Left cardiac atrium (tissue), 4 donors: ENCODE results near the gene SLC2A1. TPM values are rescaled to one million over a fixed set of nuclear protein-coding genes. Genes with fewer than 3 reads are reported as not detected.
"Not testable (repeated sequence)": the region's sequence is repeated elsewhere in the genome, so short reads cannot be mapped to it uniquely, and the experiment has no call there.

Source experiments
- ATAC-seq, 2 donors: fragments of 200-7000 bp; cut with Tn5 transposase; one replicate each; pipeline ENCODE4 v1.9.1; 2020; ENCODE audit warnings: mild to moderate bottlenecking in 2 of 2, moderate library complexity in 2 of 2
- DNase-seq: peaks from one replicate; pipeline ENCODE4 v3.0.0-alpha.2; 2020
- intact Hi-C, 2 donors: fragments of 100-400 bp; cut with DNase I; formaldehyde crosslinking; loops; one replicate each; pipeline versions ENCODE4 v1.14.1 to v1.15.1; 2022 to 2023
- total RNA-seq, 2 donors: library from RNA; stranded (reverse); fragmentation: NEBNext Ultra II Directional; extraction: Animal tissue kit (Norgen Biotek cat#: 25700); gene quantifications; one replicate each; pipeline ENCODE4 v1.2.1, GENCODE V29; 2021
- donor health status: DM: no; HTN: yes; CAD: no.
- donor health status: DM: no; HTN: yes; CAD: no; lungs with severe emphysema.
- donor health status: DM: yes; HTN: yes; CAD: no.
- donor health status: Dilated cardiomyopathy.

SLC2A1 gene
- total RNA-seq, 2 donors from 2014 or later = 10.9 to 12.9 TPM

DNA sequence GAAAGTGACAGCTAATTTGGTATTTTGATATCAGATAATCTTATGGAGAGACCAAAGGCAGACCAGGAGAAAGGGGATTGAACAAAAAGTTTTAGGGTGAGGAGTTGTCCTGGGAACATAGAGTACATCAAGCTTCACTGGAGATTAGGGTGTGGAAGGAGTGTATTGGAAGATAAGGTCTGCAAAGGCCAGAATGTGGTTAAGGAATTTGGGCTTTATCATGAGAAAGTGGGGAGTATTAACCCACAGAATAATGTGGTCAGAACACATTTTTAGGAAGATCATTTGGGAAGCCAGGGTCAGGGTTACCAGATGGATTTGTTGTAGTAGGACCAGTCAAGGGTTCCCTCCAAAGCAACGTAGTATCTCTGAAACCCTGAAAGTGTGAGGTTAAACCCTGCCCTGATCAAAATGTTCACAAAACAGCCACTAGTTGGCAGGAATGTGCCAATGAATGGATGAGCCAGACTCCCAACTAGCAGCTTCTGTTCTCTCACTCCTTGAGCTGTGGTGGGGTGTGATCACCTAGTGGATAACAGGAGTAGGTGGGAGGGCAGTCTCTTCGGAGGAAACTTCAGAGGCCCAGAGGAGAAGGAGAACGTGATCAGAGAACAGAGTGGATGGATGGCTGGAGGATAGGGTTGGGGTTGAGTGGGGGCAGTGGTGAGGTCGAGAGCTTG, 35.8 kb downstream of the SLC2A1 start:
- DNase-seq (no peak), ATAC-seq (peak; percentile 32 to 46)
- intact Hi-C loops = no loop called here

GRCh38 chr1:42921769-42922168, 36.9 kb downstream of the SLC2A1 start:
- ATAC-seq (no peak), DNase-seq (no peak)
- intact Hi-C loops = no loop called here

DNA sequence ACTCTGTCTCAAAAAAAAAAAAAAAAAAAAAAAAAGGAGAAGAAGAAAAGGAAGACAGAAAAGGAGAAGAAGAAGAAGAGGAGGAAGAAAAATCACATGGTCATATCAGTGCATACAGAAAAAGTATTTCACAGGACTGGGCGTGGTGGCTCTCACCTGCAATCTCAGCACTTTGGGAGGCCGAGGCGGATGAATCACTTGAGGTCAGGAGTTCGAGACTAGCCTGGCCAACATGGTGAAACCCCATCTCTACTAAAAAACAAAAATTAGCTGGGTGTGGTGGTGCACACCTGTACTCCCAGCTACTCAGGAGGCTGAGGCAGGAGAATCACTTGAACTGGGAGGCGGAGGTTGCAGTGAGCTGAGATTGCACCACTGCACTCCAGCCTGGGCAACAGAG, 39.0 kb downstream of the SLC2A1 start:
- not testable (repeated sequence) for ATAC-seq, DNase-seq
- intact Hi-C loops = loop anchor here in 1 of 2 donors (5.0 kb wide), 1 partner anchor 142 kb away; no protein-coding TSS in a partner anchor

DNA sequence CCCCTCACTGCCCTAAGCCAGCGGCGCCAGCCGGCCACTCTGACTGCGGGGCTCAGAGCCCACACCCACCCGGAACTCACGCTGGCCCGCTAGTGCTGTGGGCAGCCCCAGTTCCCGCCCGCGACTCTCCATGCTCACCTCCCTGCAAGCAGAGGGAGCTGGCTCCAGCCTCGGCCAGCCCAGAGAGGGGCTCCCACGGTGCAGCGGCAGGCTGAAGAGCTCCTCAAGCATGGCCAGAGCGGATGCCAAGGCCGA, 41.5 kb downstream of the SLC2A1 start:
- intact Hi-C loops = loop anchor here in 1 of 2 donors (5.0 kb wide), 1 partner anchor 140 kb away; no protein-coding TSS in a partner anchor

DNA sequence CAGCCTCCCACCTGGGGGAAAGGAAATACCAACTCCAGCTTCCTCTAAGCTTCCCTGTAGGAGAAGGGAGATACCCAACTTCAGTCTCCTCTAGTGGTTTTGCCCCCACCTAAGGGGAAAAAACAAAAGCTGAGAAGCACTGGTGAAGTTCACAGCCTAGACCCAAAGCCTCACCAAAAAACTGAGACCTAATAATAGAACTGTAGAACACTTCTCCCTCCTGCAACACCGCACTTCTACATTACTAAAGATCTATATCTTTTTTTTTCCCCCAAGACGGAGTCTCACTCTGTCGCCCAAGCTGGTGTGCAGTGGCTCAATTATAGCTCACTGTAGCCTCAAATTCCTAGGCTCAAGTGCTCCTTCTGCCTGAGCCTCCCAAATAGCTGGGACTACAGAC, 43.2 kb downstream of the SLC2A1 start:
- intact Hi-C loops = loop anchor here (2.0 to 5.0 kb wide), 2 partner anchors 138 to 157 kb away; no protein-coding TSS in a partner anchor
- ATAC-seq = no peak

More for the DNA sequence above, 41.5 kb downstream of the SLC2A1 start:
- ATAC-seq (no peak), DNase-seq (no peak)

GRCh38 chr1:42914092-42914627, 44.5 kb downstream of the SLC2A1 start:
- DNase-seq (no peak), ATAC-seq (no peak)
- intact Hi-C loops = loop anchor here in 1 of 2 donors (2.0 kb wide), 1 partner anchor 159 kb away; no protein-coding TSS in a partner anchor

More for the DNA sequence above, 43.2 kb downstream of the SLC2A1 start:
- no peak for DNase-seq

DNA sequence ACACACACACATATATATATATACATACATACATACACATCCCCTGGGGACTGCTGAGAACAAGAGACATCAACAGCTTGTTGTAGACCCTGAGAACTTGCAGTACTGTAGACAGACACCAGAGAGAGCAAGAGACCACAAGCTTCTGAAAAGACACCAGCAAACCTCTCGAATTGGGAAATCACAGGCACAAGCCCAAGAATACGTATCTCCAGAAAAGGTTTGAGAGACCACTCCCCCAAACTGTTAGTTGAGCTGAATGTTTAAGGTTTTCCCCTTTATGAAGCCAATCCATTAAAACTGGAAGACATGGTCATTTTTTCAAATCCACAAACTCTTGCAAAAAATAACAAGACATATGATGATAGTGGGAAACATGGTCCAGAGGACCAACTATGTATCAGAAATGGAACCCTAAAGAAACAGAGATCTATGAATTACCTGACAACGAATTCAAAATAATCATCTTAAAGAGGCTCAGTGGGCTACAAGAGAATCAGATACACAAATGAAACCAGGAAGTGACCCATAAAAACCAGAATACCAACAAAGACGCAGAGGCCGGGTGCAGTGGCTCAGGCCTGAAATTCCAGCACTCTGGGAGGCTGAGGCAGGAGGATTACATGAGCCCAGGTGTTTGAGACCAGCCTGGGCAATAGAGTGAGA, 45.1 kb downstream of the SLC2A1 start:
- ATAC-seq = peak; percentile 71 to 78
- peak; percentile 42 for DNase-seq
- intact Hi-C loops = loop anchor here (2.0 kb wide), 2 partner anchors 159 to 161 kb away; no protein-coding TSS in a partner anchor

- ATAC-seq (no peak), DNase-seq (no peak)
- intact Hi-C loops = no loop called here
Measured at GRCh38 chr1:42910985-42911384, 47.7 kb downstream of the SLC2A1 start.

DNA sequence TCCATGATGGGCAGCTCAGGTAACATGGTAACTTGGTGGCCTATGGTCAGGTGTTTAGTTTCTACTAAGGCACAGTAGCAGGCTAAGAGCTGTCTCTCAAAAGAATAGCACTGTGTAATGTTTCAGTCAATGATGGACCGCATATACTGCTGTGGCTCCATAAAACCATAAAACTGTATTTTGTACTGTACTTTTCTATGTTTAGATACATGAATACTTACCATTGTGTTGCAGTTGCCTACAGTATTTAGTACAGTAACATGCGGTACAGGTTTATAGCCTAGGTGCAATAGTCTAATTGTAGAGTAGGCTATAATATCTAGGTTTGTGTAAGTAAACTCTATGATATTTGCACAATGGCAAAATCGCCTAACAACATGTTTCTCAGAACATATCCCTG, 50.6 kb downstream of the SLC2A1 start:
- intact Hi-C loops = no loop called here
- DNase-seq (no peak), ATAC-seq (no peak)

GRCh38 chr1:42904434-42904833, 54.2 kb downstream of the SLC2A1 start:
- intact Hi-C loops = no loop called here
- ATAC-seq (no peak), DNase-seq (no peak)

DNA sequence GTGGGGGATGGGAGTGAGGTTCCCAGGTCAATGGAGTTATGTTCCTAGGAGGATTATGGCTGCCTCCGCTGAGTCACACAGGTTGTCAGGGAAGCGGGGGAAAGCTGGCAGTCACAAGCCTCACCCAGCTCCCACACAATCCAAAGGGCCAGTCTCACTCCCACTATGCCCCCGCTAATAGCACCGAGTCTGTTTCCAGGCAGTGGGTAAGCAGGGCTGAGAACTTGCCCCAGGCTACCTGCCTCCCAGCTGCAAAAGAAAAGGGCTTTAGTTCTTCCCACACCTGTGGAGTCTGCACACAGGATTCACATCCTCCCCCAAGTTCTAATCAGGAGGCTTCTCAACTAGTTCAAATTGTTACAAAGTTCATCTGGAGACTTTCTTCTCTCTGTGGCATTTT, 58.7 kb downstream of the SLC2A1 start:
- DNase-seq, ATAC-seq, intact Hi-C loops: not testable (repeated sequence)

- ATAC-seq (no peak), DNase-seq (no peak)
- intact Hi-C loops = no loop called here
Measured at GRCh38 chr1:42891465-42892138, 67.1 kb downstream of the SLC2A1 start.

DNA sequence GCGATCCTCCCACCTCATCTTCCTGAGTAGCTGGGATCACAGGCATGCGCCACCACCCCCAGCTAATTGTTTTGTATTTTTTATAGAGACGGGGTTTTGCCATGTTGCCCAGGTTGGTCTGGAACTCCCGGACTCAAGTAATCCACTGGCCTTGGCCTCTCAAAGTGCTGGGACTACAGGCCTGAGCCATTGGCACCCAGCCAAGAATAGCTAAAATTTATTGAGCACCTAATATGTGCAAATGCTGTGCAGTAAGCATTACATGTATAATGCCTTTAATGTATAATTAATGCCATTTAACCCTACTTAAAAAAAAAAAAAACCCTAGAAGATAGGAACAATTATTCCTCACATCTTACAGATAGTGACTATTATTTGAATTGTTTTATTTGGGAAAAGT, 69.4 kb downstream of the SLC2A1 start:
- intact Hi-C loops = no loop called here
- no peak for ATAC-seq

GRCh38 chr1:42888013-42888633, 70.5 kb downstream of the SLC2A1 start:
- ATAC-seq (no peak), DNase-seq (no peak)
- intact Hi-C loops = no loop called here

More for the DNA sequence above, 69.4 kb downstream of the SLC2A1 start:
- no peak for DNase-seq

DNA sequence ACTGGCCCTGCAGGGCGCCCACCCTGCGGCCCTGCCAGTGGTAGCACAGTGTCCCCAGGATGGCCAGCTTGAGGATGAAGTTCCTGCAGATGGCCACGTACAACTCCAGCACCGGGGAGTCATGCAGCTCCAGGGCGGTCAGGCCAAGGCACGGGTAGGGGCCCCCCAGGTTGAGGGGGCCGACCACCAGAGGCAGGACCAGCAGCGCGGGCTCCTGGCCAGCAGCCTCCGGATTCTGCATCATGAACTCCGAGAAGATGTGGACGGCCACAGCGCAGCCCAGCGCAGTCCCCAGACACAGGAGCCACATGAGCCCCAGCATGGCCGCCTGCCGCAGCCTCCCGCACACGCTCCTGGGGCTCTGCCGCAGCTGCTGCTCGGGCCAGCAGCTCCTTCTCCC, 71.3 kb downstream of the SLC2A1 start:
- DNase-seq = no peak
- no peak for ATAC-seq
- intact Hi-C loops = no loop called here

- DNase-seq = no peak
- intact Hi-C loops = no loop called here
- no peak for ATAC-seq
Measured at GRCh38 chr1:42886800-42887199, 71.9 kb downstream of the SLC2A1 start.

DNA sequence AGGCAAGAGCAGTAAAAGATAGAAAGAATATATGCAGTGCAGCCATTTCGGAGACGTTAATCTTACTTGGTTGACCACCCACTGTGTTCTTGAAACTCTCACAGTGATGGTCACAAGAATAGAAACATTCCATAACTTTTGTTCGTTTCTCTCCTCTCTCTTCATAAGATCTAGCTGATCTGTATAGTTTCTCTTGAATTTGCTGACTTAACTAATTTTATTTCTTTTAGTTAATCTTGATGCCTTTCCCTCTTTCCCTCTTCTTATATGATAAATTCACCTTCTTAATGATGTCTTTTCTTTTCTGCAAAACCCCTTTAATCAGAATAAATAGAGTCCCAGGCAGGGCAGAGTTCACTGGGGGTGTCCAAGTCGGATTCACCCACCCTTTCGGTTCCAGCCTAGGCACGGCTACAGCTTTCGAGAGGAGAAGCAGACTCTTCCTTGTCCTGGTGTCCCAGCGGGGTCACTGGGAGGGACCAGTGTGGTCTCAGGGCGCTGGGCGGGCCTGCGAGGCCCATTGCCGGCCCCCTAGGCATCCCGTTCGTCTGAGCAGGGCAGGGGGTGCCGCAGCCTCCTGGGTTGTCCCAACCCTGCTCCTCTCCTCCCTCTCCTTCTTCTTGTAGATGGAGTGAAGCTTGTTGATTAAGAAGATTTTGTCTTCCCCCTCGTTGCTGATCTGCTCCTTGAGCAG, 72.5 kb downstream of the SLC2A1 start:
- intact Hi-C loops = no loop called here
- DNase-seq = no peak
- no peak for ATAC-seq

GRCh38 chr1:42880384-42880783, 78.3 kb downstream of the SLC2A1 start:
- DNase-seq = no peak
- ATAC-seq = no peak
- intact Hi-C loops = no loop called here

DNA sequence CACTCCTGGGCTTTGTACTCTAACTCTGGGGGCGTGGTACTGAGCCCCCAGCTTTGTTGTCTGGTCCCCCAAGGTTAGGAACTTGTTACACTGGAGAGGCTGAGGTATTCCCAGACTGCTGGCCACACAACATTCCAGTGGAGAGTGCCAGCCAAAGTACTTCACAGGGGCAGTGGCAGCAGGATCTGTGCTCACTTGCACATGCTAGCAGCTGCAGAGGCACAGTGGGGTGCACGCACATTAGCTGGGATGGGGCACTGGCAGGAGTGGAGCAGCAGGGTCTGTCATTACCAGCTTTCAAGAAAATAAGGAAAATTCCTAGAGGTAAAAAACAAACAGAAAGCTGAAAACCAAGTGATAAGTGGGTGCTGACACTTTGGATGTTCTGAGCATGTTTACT, 81.3 kb downstream of the SLC2A1 start:
- DNase-seq (no peak), ATAC-seq (no peak)
- intact Hi-C loops = no loop called here
